ENCODE data around the gene BIRC6. TPM values are rescaled to one million over a fixed set of nuclear protein-coding genes. Genes with fewer than 3 reads are reported as not detected.

Gene BIRC6
- polyA plus RNA-seq, 10 donors: 37.3 to 57.3 (median 52.6) TPM

Other genes starting within 250 kb of the BIRC6 start
- gene SLC30A6, start 191.2 kb upstream of the BIRC6 start, polyA plus RNA-seq (ENCODE audit: insufficient read length in 10 of 10): 10 to 100 TPM; 14.2 to 19.9 (median 18.0) TPM
- 1 to 10 TPM in 5 of 10 donors, under 1 TPM in 5; 0.62 to 1.3 (median 1.0) TPM for gene NLRC4, start 92.1 kb upstream of the BIRC6 start, polyA plus RNA-seq (ENCODE audit: insufficient read length in 10 of 10)
- gene YIPF4, start 79.1 kb upstream of the BIRC6 start, polyA plus RNA-seq (ENCODE audit: insufficient read length in 10 of 10): 10 to 100 TPM; 41.2 to 52.7 (median 46.9) TPM